GM18520 (cell line): ENCODE data around the gene CRAT.

ENCODE experiments used
- ATAC-seq: cut with Tn5 transposase; IDR thresholded peaks from one replicate; pipeline ENCODE4 v1.9.1; 2021; ENCODE audit not compliant: unreplicated experiment

CRAT gene

DNA sequence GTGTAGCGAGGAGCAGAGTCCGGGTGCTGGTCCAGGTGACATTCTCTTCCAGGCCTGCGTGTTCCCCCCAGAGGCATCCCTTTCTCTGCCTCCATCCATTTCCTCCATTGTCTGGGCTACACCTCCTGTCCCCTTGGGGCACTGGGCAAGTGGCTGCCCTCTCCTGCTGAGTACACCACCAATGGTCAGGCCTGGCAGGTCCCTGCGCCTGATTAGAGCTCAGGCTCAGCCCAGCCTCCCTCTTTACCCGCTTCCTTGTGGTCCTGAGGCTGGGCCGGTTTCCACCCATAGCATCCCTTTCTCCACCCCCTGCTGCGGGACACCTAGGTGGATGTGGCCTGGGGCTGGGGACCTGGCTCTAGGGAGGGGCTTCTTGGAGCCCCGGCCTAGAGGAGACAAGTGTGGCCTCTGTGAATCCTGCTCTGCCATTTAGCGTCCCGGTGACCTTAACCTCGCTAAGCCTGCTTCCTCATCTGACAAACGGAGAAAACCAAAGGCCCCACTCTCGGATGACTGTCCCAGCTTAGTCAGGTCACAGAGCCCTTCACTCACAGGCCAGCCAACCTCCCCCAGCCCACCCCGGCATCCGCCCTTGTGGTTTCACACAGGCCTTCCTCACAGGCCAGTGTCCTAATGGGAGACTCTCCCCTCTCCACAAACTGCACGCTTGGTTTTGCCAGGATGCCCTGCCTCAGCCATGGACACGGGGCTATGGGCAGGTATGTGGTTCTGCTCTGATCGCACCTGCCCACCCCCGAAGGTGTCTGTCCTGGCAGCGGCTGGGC is 16.8 kb downstream of the CRAT start:
- no peak for ATAC-seq

DNA sequence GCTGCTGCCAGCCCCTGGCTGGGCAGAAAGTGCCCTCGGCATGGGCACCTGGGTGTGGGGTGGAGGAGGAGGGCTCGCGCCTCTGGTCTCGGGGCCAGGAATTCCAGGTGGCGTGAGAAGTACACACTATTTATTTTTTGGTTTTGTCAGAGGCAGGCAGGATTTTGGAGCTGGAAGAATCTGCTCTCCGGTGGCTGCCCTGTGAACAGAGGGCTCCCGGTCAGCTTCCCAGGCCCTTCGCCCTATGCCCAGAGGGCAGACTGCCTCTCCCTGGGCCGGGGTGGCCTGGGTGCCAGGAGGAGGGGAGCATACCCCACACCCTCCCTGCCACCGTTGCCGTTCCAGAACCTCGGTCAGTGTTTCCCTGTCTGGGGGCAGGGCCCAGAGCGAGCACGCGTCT is 21.3 kb downstream of the CRAT start:
- no peak for ATAC-seq

DNA sequence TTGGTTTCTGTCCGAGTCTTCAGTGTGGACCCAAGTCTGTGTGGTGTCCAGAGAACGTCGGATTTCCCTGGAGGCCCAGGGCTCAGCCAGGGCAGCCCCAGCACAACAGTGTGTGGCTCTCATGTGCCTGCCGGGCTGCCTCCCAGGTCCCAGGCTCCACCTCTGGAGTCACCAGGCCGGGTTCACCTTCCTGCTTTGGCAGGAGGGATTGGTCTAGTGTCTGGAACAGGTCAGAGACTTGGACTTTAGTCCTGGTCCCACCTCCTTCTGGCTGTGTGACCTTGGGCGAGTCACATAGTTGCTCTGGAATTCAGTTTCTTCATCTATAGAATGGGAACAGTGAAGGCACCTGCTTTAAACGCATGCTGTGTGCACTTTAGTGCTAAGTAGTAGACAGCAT is 26.5 kb downstream of the CRAT start:
- ATAC-seq = no peak

- ATAC-seq = no peak
Measured at GRCh38 chr9:129081388-129081904, 29.1 kb downstream of the CRAT start.

GRCh38 chr9:129080601-129081387 is 29.8 kb downstream of the CRAT start, which contains the start of gene DOLPP1:
Gene DOLPP1, plus strand, starts transcription at chr9:129081111. Its CDS starts 21 bp downstream, at chr9:129081132.
- ATAC-seq = peak; percentile 93

- ATAC-seq = no peak
Measured at GRCh38 chr9:129080298-129080600, 30.3 kb downstream of the CRAT start.

- no peak for ATAC-seq
Measured at GRCh38 chr9:129079829-129080228, 30.8 kb downstream of the CRAT start.

DNA sequence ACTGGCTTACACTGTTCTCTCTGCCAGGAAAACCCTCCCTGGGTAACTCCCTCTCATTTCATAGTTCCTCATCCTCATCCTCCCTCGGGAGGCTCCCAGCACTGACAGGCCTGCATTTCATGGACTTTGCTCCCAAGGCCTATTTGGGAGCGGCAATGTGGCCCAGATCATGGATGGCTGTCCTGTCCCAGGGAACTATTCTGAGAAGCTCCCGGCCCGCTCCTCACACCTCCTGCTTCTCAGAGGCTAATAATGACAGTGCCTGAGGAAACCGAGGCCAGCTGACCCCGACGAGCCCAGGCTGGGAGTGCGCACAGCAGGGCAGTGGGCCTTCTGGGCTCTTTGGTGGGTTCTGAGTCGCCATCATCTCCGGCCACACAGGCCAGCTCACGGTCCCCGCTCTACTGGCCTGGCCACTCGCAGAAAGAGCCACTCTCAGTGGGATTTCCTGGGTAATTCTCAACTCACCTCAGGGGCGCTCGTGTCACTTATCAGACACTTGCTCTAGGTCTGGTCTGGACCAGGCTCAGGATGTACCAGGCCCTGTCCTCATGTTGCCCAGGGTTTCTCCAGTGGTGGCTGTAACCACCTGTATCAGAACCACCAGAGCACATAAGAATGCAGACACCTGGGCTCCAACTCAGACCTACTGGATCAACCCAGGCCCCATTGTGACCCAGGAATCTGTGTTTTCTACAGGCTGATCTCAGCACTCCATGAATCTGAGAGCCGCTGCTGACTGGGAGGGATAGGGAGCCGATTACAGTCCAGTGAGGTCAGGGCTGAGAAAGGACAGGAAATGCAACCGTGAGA is 31.7 kb downstream of the CRAT start:
- no peak for ATAC-seq

DNA sequence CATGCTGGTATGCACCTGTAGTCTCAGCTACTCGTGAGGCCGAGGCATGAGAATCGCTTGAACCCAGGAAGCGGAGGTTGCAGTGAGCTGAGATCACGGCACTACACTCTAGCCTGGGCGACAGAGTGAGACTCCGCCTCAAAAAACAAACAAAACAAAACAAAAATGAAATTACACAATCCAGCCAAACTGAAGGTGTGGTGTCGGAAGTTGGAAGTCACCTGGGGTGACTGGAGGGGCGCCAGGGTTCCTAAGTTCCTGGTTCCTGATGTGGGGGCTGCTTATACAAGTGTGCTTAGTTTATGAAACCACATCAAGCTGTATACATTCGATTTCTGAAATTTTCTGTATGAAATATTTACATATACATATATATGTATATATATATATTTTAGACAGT is 33.4 kb downstream of the CRAT start:
- ATAC-seq = no peak

DNA sequence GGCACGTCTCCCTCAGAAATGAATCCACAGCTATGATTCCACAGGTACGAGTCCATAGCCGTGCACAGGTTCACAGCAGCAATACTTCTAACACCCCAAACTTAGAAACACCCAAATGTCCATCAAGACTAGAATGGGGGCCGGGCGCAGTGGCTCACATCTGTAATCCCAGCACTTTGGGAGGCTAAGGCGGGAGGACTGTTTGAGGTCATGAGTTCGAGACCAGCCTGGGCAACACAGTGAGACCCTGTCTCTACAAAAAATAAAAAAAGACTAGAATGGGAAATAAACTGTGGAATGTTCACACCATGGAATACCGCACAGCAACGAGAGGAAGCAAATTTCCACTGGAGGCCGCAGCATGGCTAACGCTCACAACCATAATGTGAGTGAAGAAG is 34.0 kb downstream of the CRAT start:
- ATAC-seq = no peak

DNA sequence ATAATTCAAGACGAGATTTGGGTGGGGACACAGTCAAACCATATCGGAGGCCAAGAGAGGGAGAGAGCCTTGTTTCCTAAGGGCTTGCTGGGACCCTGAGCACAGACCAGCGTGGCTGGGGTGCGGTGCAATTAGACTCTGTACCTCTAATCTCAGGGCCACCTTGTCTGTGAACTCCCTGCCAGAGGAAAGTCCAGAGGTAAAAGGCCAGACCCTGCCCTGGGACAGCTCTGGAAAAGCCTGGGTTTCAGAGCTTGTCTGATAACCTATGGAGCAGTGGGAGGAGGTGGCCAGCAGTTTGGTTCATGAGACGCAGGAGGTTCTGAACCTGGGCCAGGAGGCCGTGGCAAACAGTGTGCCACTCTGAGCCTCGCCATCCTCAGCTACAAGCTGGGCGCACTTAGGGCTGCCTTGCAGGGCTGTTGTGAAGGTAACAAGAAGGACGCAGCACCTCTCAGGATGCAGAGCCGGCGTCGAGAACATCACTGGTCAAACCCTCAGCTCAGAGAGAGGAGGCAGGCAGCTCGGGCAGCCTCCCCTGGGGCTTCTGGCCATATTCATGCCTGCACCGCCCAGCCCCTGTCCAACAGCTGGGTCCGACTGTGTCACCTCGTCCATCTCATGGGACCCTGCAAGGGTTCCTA is 34.5 kb downstream of the CRAT start:
- ATAC-seq = no peak

GRCh38 chr9:129074106-129074505 is 36.5 kb downstream of the CRAT start:
- ATAC-seq = no peak

GRCh38 chr9:129073404-129073803 is 37.2 kb downstream of the CRAT start:
- ATAC-seq = no peak

GRCh38 chr9:129072171-129072570 is 38.4 kb downstream of the CRAT start:
- no peak for ATAC-seq

DNA sequence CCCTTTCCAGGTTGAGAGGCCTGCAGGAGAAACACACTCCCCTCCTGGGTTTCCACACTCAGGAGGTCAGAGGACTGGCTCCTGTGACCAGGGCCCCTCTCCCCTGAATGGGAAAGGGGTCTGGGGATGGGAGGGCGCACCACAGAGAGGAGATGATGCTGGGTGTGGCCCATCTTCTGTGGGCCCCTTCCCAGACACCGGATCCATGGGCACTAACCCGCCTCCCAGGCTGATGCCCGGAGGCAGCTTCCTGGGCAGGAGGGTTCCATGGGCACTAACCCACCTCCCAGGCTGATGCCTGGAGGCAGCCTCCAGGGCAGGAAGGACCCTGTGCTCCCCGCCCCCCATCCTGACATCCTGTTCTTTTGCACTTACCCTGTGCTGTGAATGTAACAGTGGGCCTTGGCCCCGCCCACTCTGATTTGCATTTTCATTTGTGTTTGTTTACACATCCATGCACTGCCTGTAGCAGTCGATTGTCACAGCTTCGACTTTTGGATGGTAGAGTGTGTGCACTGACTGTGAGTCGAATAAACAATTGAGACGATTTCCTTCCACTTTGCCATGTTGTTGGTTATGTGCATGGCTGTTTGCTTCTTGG is 39.0 kb downstream of the CRAT start:
- ATAC-seq = no peak

- ATAC-seq = no peak
Measured at GRCh38 chr9:129070696-129071525, 39.7 kb downstream of the CRAT start.

- ATAC-seq = no peak
Measured at GRCh38 chr9:129069862-129070641, 40.5 kb downstream of the CRAT start.

- ATAC-seq = no peak
Measured at GRCh38 chr9:129068990-129069861, 41.4 kb downstream of the CRAT start.
